GM21528 (cell line): ENCODE results near the gene IL36G.

Experiments
- ATAC-seq: cut with Tn5 transposase; IDR thresholded peaks from one replicate; pipeline ENCODE4 v1.9.1; 2021; ENCODE audit warnings: mild to moderate bottlenecking, moderate library complexity; ENCODE audit not compliant: unreplicated experiment, low FRiP score

IL36G gene

DNA sequence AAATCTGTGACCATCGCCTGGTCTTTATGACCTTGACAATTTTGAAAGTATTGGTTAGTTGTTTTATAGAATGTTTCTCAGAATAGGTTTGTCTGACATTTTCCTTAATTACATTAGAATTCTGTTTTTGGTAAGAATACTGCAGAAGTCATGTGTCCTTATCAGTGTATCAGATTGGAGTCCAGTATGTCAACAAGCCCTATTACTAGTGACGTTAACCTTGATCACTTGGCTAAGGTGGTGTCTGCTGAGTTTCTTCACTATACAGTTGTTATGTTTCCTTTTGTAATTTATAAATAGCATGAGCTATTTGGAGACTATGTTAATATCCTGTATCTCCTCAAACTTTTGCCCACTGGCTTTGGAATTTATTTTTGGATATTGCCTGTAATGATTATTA is 10.8 kb upstream of the IL36G start:
- no peak for ATAC-seq

DNA sequence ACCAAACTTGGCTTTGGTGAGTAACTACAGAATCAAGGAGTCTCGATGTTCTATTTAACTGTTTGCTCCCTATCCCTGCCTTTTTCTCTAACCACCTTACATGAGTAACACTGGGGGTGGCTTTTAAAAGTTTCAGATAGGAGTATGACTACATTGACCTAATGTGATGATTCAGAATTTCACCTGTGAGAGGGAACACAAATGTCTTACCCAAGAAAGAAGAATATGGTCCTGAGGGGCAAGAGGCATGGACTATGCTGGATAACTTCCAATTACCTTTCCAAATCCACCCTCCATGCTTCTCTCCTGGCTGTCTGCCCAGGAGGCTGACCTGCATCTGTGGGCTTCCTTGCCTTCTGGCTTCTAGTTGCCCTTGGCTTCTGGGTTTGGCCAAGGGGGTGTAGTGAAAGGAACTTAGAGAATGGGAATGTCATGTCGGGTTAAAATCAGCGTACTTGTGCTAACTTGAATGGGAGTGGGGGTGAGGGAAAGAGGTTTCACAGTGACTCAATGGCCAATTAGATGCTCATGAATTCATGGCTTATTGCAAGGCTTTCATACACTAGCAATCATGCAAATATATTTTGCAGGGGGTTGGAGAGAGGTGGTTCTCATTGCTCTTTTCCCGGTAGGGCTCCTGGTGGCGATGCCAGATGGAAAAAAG is 5.3 kb upstream of the IL36G start:
- no peak for ATAC-seq

DNA sequence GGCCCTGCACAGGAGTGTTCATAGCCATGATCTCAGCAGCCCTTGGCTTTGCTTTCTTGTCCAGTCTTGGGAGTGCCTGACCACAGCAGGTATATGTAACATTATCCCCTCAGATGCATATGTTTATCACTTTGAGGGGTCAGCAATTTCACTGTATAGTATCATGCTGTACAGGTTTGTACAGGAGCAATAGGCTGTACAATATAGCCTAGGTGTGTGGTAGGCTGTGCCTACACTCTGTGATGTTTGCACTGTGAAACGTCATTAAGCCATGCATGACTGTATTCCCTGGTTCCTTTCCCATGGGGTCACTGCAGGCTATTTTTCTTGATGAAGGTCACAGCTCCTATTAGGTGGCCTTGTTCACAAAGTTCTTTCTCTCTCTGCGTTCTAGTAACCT is 4.7 kb upstream of the IL36G start:
- ATAC-seq, result no peak

DNA sequence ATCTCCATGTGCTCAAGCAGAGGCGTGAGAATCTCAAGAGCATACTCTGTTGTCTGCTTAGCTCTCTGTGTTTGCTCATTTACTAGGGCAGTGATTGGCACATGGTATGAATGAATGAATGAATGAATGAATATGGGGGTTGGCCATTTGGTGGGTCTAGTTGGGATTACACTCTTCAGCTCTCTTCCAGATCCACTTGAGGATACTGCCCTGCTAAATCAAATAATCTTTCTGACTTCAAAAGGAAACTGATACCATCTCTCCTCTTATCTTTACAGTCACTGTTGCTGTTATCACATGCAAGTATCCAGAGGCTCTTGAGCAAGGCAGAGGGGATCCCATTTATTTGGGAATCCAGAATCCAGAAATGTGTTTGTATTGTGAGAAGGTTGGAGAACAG is 1.9 kb downstream of the IL36G start:
- ATAC-seq, result no peak

DNA sequence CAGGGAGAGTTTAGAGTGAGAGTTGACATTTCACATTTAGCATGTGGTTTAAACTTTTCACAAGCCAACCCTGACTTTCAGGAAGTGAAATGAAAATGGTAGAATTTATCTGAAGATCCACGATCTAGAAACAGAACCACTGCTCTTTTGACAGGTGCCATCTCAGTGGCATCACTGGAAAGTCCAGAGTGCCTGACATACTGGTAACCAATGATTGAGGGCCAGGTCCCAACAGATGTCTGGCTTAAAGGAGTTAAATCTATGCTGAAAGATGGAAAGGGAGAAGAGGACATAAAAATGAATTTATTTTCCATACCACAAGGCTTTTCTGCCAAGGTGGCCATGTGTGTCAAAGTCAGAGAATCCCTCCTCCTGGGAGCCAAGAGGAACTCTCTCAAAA is 2.7 kb downstream of the IL36G start:
- no peak for ATAC-seq

DNA sequence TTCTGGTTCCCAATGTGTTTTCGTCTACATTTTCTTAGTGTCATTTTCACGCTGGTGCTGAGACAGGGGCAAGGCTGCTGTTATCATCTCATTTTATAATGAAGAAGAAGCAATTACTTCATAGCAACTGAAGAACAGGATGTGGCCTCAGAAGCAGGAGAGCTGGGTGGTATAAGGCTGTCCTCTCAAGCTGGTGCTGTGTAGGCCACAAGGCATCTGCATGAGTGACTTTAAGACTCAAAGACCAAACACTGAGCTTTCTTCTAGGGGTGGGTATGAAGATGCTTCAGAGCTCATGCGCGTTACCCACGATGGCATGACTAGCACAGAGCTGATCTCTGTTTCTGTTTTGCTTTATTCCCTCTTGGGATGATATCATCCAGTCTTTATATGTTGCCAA is 7.3 kb downstream of the IL36G start:
- ATAC-seq, result no peak

DNA sequence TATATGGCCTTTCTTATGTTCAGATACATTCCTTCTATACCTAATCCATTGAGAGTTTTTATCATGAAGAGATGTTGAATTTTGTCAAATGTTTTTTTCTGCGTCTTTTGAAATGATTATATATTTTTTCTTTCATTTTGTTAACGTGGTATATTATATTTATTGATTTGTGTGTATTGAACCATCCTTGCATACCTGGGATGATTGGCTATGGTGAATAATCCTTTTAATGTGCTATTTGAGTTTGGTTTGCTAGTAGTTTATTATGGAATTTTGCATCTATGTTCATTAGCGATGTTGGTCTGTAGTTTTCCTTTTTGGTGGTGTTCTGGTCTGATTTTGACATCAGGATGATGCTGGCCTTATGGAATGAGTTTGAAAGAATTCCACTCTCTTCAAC is 11.8 kb downstream of the IL36G start:
- ATAC-seq, result no peak

DNA sequence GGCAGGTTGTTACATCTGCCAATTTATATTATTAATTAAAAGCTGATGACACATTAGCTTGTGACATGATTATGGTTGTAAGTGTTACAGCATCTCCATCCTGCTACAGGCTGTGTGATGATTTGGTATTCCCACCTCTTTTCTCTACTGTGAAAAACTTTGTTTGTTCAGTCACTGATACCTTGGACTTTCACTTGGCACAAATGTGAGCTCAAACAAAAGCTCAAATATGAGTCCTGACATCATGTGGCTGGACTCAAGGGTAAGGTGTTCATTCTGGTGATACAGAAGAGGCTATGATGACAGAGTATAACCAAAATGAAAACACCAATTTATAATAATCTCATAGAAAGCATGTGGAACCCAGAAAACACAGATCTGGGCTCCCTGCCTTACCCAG is 16.0 kb downstream of the IL36G start:
- ATAC-seq, result no peak

DNA sequence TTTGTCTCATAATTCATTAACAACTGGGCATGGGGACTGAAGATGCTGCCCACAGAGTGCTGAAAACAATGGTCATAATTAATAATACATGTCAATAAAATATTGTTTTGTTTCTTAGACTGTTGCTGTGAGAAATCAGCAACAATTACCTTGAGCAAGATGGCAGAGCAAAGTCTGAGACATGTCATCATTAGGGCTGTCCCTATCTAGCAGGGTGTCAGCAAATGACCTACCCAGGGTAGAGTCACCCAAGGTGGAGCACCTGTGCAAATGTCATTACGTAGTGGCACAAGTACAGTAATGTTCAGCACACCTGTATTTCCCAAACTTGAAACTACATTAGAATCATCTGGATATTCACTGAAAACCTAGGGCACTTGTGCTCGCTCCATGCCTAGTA is 16.8 kb downstream of the IL36G start:
- ATAC-seq, result no peak

DNA sequence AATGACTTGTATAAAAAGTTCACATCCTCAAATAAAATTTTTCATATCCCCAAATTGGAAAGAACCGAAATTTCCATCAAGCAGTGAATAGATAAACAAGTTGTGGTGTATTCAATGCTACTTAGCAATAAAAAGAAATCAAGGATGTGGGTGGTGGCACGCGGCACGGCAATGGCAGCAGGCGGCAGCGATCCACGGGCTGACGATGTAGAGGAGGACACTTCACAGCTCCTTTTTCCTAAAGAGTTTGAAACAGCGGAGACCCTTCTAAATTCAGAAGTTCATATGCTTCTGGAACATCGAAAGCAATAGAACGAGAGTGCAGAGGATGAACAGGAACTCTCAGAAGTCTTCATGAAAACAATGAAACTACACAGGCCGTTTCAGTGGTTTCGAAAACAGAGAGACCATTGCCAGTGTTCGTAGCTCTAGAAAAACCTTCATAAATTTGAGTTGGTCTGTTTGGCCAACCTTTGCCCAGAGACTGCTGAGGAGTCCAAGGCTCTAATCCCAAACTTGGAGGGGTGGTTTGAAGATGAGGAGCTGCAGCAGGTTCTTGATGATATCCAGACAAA is 17.6 kb downstream of the IL36G start:
- ATAC-seq, result no peak

DNA sequence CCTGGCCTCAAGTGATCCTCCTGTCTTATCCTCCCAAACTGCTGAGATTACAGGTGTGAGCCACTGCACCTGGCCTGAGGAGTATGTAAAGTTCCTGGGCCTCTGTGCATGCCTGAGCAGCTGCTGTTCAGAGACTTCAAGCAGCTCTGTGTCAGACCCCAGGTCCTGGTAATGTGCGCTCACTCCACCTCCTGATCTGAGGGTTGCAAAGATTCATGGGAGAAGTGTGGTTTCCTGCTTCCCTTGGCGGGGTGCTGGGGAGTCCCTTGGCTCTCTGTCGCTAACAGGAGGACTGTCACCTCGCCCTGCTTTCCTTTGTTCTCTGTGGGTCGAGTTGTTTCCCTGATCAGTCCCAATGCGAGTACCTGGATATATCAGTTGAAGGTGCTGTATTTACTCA is 18.8 kb downstream of the IL36G start:
- no peak for ATAC-seq

DNA sequence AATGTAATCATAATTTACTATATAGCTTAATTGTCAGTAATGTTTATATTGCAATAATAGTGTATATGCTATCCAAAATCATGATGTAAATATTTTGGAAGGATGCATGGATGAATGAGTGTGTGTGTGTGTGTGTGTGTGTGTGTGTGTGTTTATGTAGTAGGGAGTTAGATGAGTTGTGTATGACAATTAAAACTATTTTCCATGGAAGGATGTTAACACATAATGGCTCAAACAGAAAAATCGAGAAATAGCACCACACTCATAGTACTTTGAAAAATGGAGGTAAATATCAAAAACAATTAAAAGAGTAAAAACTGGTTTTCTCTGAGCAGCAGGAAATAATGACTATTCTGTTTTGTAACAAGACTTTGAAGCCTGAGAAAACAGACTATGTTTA is 19.3 kb downstream of the IL36G start:
- ATAC-seq, result no peak

DNA sequence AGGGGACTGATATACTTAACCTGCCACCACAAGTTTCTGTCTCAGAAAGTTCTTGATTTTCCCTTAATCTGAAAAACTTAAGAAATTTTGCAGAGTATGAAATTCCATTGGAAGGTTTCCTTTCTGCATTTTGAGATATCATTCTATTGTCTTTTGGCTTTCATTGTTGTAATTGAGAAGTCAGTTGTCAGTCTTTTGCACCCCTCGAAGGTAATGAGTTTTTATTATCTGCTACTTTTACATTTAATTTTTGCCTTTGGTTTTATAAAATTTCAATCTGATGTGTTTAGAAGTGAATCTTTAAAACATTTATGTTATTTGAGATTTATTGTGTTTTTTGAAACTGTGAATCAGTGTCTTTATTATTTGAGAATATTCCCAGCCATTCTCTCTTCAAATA is 22.6 kb downstream of the IL36G start:
- ATAC-seq, result no peak

DNA sequence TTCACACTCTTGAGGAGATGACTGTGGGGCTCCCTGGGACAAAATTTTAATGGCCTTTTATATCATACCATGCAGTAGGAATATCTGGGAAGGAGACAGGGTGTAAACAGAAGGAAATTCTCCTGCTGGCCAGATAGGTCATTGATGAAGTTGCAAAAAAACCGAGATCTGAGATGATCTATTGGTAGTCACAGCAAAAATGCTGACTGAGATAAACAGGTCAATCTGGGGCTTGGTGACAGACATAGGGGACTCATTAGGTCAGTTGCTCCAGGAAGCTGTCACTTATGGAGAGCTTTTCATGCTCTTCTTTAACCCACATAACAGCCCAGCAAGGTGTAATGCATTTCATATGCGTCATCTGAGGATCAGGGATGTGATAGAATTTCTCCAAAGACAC is 24.9 kb downstream of the IL36G start:
- no peak for ATAC-seq

DNA sequence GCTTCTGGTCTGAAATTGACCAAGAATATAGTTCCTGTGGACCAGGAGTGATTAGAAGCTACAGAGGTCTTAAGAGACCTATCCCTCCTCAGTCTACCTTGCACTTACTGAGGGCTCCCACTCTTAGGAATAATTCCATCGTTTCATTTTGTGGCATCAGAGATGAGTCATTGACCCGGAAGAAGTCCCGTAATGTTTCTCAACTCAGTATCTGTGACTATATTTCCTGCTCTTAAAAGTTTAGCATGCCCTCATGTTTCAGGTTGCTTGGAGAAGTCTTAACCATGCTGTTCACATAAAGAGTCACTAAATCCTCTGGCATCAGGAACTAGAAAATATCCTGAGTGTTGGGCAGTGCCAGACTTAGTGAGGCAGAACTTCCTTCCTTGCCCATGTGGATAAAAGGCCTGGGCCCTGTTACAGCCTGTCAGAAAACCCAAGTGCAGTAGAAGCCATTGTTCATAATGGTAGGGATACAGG is 27.3 kb downstream of the IL36G start, which contains the start of gene IL36A:
Gene IL36A, plus strand, starts transcription at position 430 of the 480 bp plus-strand sequence. CDS start 413 bp downstream, outside the sequence.
- no peak for ATAC-seq

DNA sequence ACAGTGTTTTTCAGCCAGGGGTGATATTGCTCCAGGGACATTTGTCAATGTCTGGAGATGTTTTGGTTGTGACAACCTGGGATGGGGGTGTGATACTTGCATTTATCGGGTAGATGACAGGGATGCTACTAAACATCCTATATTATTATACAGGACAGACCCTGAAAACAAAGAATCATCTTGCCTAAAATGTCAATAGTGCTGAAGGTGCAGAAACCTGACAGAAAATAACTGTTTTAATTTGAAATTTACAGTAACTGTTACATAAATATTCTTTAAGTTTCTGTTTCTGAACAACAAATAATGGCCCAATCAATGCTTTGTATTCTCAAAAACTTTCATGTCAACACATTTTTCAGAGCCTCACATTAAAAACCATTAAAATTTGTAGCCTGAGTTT is 29.4 kb downstream of the IL36G start:
- ATAC-seq, result no peak

DNA sequence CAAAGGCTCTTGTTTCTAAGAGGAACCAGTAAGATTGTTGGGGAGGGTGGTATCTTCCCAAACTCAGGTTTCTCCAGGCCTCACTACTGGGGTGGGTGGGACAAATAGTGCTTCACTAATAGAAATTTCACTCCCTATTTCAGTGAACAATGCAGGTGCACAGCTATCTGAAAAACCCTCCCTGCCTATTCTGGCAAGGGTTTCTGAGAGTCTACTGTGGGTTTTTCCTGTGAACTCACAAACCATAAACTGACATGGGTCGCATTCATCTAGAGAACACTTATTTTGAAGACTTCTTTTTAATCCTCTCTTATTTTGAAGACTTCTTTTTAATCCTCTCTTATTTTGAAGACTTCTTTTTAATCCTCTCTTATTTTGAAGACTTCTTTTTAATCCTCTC is 31.8 kb downstream of the IL36G start:
- no peak for ATAC-seq

DNA sequence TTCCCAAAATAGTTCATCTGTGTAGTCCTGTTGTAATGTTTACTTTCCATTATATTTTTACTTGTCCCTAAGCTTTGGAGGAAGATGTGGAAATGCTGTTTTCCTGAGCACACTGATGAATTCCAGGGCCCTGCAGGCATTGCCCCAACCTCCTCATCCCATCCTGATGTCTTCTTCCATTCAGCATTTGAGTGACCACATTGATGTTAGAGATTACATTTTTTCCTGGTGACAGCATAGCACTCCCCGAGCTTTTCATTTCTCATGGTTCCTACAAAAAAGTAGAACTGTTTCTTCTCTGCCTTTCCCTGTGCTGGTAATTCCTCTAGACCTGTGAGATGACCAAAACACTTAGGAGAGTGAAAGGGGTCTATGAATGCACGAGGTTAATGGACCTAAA is 32.3 kb downstream of the IL36G start:
- no peak for ATAC-seq

DNA sequence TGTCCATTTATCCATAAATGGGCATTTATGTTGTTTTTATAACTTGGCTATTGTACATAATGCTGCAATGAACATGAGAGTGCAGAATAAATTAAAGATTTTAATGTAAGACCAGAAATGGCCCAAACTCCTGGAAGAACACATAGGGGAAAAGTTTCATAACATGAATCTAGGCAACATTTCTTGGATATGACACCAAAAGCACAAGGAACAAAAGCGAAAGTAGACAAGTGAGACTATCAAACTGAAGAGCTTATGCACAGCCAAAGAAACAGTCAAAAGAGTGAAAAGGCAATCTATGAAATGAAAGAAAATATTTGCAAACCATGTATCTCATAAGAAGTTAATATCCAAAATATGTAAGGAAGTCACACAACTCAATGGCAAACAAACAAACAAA is 33.3 kb downstream of the IL36G start:
- no peak for ATAC-seq

DNA sequence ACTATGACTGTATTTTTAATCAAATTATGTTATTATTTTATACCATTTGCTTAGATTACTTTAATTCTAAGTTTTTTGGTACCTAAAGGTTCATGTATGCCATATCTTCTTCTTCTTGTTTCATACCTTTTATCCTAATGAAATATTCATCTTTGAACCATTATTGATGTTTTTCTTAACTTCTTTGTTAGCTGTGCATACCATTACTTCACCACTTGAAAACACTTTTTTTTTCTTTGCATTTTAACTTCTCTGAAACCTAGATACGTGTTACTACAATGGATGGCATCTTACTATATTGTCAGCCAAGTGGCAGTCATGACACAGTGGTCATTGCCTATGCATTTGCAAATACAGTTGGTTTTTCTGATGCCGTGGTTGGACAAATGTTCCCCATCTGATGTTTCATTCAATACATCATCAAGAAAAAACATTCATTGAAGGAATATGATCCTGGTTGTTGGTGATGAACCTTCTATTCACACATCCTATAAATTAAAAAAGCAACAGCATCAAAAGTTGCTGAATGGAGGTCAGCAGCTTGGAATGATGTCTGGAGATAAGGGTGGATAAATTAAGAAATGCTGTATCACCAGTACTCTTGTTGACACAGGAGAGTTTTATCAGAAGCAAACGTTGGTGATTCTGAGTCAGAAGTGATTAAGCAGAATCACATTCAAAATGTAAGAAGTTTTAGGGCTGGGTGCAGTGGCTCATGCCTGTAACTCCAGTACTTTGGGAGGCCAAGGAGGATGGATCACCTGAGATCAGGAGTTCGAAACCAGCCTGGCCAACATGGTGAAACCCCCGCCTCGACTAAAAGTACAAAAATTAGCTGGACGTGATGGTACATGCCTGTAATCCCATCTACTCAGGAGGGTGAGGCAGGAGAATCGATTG is 34.9 kb downstream of the IL36G start:
- no peak for ATAC-seq

DNA sequence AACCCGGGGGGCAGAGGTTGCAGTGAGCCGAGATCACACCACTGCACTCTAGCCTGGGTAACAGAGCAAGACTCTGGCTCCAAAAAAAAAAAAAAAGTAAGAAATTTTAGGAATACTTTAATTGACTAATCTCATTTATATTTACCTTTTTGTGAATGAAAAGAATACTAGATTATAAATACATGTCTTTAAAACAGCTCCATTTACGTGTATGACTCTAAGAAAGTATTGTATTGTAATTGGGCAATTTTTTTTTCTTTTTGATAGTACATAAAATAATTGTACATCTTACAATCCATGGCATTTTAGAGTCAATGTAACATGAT is 35.5 kb downstream of the IL36G start:
- no peak for ATAC-seq

DNA sequence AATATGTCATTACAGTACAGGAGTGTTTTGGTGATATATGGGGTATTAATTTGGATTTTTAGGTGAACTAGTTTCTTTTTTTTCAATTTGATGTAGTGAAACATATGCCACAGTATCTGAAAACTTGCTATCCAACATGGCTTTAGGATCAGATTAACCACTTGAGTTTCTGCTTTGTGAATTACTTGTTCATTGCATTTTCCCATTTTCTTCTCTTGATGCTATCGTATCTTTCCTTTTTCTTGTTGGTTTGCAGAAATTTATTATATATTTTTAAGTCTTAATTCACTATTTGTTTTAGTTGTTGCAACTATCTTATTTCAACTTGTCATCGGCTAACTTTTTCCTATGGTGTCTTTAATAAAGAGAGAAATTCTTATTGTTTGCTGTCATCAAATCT is 36.3 kb downstream of the IL36G start:
- ATAC-seq, result no peak
